Urinary bladder (tissue), 4 donors: Measurements from ENCODE around the gene MTUS2. TPM values are rescaled to one million over a fixed set of nuclear protein-coding genes. Genes with fewer than 3 reads are reported as not detected.

ENCODE experiments used
- DNase-seq: peaks from one replicate; pipeline ENCODE4 v3.0.0-alpha.2; 2015; ENCODE audit errors: extremely low spot score
- H3K27ac ChIP-seq: one replicate; pipeline ENCODE4 v1.5.1; 2013; ENCODE audit warnings: low read depth, mild to moderate bottlenecking, moderate library complexity
- H3K36me3 ChIP-seq: one replicate; pipeline ENCODE4 v1.6.1; 2013; ENCODE audit warnings: mild to moderate bottlenecking, moderate library complexity; ENCODE audit not compliant: insufficient read depth
- H3K4me1 ChIP-seq: one replicate; pipeline ENCODE4 v1.6.1; 2013; ENCODE audit warnings: mild to moderate bottlenecking, moderate library complexity; ENCODE audit not compliant: insufficient read depth
- H3K4me3 ChIP-seq: one replicate; pipeline ENCODE4 v1.5.1; 2013; ENCODE audit warnings: low read depth, low read length
- WGBS: extraction: QIAGEN DNeasy Blood & Tissue Kit; methylation state at CpG from one replicate; pipeline ENCODE4 v1.1.7; 2013; 5-methylcytosine and 5-hydroxymethylcytosine counted together
- polyA plus RNA-seq: library from polyadenylated mRNA; stranded (reverse); fragments of 200-250 nt; gene quantifications from one replicate; pipeline ENCODE4 v1.2.3, GENCODE V29; 2013
- total RNA-seq: library from RNA; depleted of rRNA; stranded (reverse); fragments of >200 nt; gene quantifications from one replicate; pipeline ENCODE4 v1.2.3, GENCODE V29; 2014
- donor health status: healthy with polysubstance abuse.
- donor health status: healthy.

The MTUS2 gene
- total and polyA plus RNA-seq, 2 donors, result 0.25 to 1.4 TPM

DNA sequence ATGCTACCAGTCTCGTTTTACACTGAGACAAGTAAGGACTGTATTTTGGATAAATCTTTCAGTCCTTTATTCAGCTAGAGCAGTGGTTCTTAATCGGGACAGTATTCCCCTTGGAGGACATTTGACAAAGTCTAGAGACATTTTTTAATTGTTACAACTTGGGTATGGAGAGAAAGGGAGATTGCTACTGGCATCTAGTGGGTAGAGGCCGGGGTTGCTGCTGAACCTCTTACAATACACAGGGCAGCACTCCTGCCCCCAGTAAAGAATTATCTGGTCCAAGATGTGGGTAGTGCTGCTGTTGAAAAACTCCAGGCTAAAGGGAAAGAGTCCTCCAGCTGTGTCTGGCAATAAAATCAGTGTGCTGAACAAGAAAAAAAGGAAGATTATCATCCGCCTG is 440.5 kb downstream of the MTUS2 start:
- 33% methylated on average over 4 of the region's 4 CpGs for WGBS
- Histone ChIP-seq H3K27ac (no peak overlapping the region), H3K4me3 (no peak overlapping the region), H3K4me1 (no peaks in the 10 kb centered on the region), H3K36me3 (no peaks in the 10 kb centered on the region)
- no peak for DNase-seq

DNA sequence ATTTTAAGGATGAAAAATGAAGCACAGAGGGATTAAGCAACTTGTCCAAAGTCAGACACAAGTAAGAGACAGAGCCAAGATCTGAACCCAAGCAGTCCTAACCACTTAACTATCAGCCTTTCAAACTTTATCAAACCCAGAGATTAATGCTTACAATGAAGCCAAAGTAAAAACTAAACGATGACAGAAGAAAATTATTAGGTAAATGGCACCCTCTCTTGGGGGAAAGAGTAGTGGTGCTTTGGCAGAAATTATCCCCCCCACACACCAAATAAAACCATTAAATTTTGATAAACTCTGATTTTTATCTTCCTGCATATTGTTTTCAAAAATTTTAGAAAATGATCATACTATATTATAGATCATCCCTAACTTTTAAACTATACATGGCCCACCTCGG is 446.1 kb downstream of the MTUS2 start:
- 63% methylated on average over 2 of the region's 2 CpGs for WGBS
- no peak for DNase-seq
- H3K4me3 ChIP-seq, result no peak overlapping the region
- H3K4me1 ChIP-seq, result no peaks in the 10 kb centered on the region
- H3K27ac ChIP-seq, result no peak overlapping the region
- H3K36me3 ChIP-seq, result no peaks in the 10 kb centered on the region

GRCh38 chr13:29266756-29267733 is 446.9 kb downstream of the MTUS2 start:
- WGBS, result 83% methylated on average over 11 of the region's 11 CpGs
- no peak overlapping the region for H3K27ac ChIP-seq
- no peaks in the 10 kb centered on the region for H3K4me1 ChIP-seq
- DNase-seq, result no peak
- no peak overlapping the region for H3K4me3 ChIP-seq
- H3K36me3 ChIP-seq, result no peaks in the 10 kb centered on the region

GRCh38 chr13:29270271-29270985 is 450.3 kb downstream of the MTUS2 start:
- Histone ChIP-seq H3K27ac (no peak overlapping the region), H3K4me1 (no peaks in the 10 kb centered on the region), H3K36me3 (no peaks in the 10 kb centered on the region), H3K4me3 (no peak overlapping the region)
- WGBS, result 78% methylated on average over 15 of the region's 15 CpGs
- DNase-seq, result no peak

DNA sequence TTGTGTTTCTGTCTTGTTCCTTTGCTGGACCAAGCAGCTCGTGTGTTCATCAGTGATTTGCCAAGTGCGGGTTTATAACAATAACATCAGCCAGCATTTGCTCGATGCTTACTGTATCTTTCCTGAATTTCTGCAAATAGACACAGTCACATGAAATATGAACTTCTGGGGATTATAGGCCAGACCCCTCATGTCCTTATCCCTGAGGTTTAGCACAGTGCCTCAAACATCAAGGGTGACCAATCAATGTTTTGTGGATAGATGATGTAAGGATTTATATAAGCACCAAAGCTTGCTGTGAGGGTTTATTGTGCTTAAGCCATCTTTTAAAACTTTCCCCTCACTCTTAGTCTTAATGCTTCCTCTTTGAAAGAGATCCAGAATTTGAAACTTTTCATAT is 451.5 kb downstream of the MTUS2 start:
- H3K4me1 ChIP-seq, result no peaks in the 10 kb centered on the region
- H3K4me3 ChIP-seq, result no peak overlapping the region
- H3K27ac ChIP-seq, result no peak overlapping the region
- 44% methylated on average over 3 of the region's 3 CpGs for WGBS
- DNase-seq, result no peak
- H3K36me3 ChIP-seq, result no peaks in the 10 kb centered on the region

DNA sequence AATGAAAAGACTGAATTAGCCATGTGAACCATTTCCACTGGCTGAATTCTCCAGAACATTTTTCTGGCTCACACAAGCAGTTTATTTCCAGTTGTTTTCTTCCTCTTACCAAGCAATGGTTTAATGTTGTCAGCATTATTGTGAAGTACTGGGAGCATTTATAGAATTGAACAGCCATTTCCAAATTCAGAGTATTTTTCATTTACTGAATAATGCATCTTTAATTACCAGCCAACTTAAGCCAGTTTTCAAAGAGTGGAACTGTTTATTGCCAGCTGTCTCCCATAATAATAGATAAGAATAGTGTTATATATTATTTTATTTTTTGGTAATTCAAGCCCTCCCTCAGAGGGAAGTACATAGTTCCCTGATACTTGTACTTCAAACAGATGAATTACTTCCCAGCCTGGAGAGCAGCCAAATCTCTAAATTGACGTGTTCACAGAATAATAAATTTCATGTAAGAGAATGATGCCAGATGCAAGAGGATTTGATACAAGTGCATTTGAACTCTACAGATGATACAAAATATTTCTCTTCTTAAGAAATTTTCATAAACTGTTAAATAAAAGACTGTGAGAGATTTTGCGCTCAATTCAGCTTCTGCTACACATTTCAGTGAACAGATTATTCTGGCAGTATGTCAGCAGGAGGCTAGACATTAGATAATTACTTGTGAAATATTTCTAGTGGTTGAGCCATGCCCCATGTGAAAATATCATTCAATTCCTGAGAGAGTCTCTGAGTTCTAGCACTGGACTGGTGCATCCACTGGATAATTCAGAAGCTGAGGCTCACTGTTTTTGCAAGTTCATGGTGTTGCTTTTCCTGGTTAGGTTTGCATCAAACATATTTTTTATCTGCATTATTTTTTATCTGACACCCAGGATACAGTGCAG is 459.5 kb downstream of the MTUS2 start:
- H3K27ac ChIP-seq, result no peak overlapping the region
- no peak for DNase-seq
- no peaks in the 10 kb centered on the region for H3K36me3 ChIP-seq
- WGBS, result 38% methylated on average over 2 of the region's 2 CpGs
- no peak overlapping the region for H3K4me3 ChIP-seq
- no peaks in the 10 kb centered on the region for H3K4me1 ChIP-seq

GRCh38 chr13:29281932-29282495 is 461.9 kb downstream of the MTUS2 start:
- no peaks in the 10 kb centered on the region for H3K4me1 ChIP-seq
- H3K36me3 ChIP-seq, result no peaks in the 10 kb centered on the region
- 91% methylated on average over 5 of the region's 5 CpGs for WGBS
- H3K4me3 ChIP-seq, result no peak overlapping the region
- no peak for DNase-seq
- H3K27ac ChIP-seq, result no peak overlapping the region

- H3K4me1 ChIP-seq, result no peaks in the 10 kb centered on the region
- H3K4me3 ChIP-seq, result no peak overlapping the region
- H3K27ac ChIP-seq, result no peak overlapping the region
- no peaks in the 10 kb centered on the region for H3K36me3 ChIP-seq
- no peak for DNase-seq
Measured at GRCh38 chr13:29284726-29285125, 464.6 kb downstream of the MTUS2 start.

GRCh38 chr13:29287237-29287636 is 467.1 kb downstream of the MTUS2 start:
- Histone ChIP-seq H3K36me3 (no peaks in the 10 kb centered on the region), H3K27ac (no peak overlapping the region), H3K4me1 (no peaks in the 10 kb centered on the region), H3K4me3 (no peak overlapping the region)
- 70% methylated on average over 5 of the region's 5 CpGs for WGBS
- no peak for DNase-seq

DNA sequence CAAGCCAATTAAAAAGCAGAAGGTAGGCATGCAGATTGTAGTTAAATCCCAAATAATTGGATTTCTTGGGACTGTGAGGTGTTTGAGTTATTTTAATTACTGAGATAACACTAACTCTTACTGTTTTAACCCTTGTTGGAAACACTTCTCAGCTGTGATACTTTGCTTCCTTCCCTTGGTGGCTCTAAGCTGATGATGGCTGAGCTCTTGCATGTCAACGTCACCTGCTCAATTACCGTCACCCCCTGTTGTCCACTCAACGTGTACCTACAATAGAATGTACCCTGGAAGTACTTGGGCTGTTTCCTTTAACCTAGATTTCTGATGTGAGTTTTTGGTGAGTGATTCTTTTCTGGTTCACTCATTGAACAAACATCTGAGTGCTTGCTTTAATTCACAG is 471.9 kb downstream of the MTUS2 start:
- 64% methylated on average over 3 of the region's 3 CpGs for WGBS
- Histone ChIP-seq H3K27ac (no peak overlapping the region), H3K4me3 (no peak overlapping the region), H3K36me3 (no peaks in the 10 kb centered on the region), H3K4me1 (no peaks in the 10 kb centered on the region)
- no peak for DNase-seq

DNA sequence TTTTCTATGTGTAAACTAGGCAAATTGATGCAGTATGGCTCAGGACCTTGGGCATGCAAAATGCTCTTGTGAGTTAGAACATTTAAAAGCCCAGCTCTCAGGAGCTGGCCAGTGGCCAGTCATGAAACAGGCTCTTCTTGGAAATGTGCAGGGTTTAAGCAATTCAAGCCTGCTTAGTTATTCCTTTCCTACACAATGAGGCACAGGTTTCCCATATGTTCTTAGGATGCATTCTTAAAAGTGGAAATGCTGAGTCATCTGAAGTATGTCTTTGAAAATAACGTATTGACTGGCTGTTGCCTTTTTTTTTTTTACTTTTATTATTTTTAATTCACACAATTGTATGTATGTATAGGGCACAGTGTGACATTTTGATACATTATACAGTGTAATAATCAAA is 474.7 kb downstream of the MTUS2 start:
- no peak for DNase-seq
- Histone ChIP-seq H3K4me3 (no peak overlapping the region), H3K36me3 (no peaks in the 10 kb centered on the region), H3K4me1 (no peaks in the 10 kb centered on the region), H3K27ac (no peak overlapping the region)
- WGBS, result 37% methylated on average over 1 of the region's 1 CpG

DNA sequence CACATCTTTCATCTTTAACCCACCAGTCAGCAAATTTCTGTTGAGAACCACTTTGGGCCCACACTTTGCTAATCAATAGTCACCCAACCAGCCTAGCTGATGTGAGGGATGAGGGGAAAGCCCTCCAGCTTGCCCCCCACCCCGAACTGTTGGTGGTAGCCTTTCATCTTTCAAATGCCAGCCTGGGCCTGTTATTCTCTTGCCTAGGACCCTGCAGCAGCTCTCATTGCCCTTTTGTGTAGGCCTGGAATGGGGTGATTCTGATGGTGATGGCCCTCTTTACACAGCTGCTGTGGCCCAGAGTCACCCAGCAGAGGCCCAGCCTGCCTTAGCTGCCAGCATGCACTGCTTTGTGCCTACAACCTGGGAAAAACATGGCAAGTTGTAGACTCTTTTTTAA is 480.9 kb downstream of the MTUS2 start:
- no peak for DNase-seq
- 60% methylated on average over 1 of the region's 1 CpG for WGBS
- no peak overlapping the region for H3K4me3 ChIP-seq
- no peak overlapping the region for H3K27ac ChIP-seq
- H3K4me1 ChIP-seq, result no peaks in the 10 kb centered on the region
- no peaks in the 10 kb centered on the region for H3K36me3 ChIP-seq

DNA sequence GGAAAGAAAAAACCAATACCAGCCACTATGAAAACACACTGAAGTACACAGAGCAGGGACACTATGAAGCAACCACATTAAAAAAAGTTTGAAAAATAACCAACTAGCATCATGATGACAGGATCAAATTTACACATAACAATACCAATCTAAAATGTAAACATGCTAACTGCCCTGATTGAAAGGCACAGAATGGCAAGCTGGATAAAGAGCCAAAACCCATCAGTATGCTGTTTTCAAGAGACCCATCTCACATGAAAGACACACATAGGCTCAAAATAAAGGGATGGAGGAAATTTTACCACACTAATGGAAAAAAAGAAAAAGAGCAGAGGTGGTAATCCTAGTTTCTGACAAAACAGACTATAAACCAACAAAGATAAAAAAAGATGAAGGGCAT is 484.0 kb downstream of the MTUS2 start:
- no peak for DNase-seq

More for the DNA sequence above, 484.0 kb downstream of the MTUS2 start:
- Histone ChIP-seq H3K4me1 (no peaks in the 10 kb centered on the region), H3K36me3 (no peaks in the 10 kb centered on the region), H3K27ac (no peak overlapping the region), H3K4me3 (no peak overlapping the region)
